Duodenal mucosa (tissue), 2 donors: Measurements from ENCODE around the gene TGFBR3.

ENCODE experiments used
- H3K27ac ChIP-seq: one replicate; pipeline ENCODE4 v1.7.0; 2013; ENCODE audit warnings: low read depth, low read length
- H3K27me3 ChIP-seq, 2 donors: one replicate each; pipeline ENCODE4 v1.7.0; 2013; ENCODE audit warnings: low read length in 2 of 2, control low read depth in 1 of 2; ENCODE audit not compliant: insufficient read depth in 2 of 2, control insufficient read depth in 1 of 2
- H3K36me3 ChIP-seq, 2 donors: one replicate each; pipeline ENCODE4 v1.7.0; 2013; ENCODE audit warnings: low read length in 2 of 2, control low read depth in 1 of 2; ENCODE audit not compliant: insufficient read depth in 2 of 2, control insufficient read depth in 1 of 2
- H3K4me1 ChIP-seq, 2 donors: one replicate each; pipeline ENCODE4 v1.7.0; 2013; ENCODE audit warnings: low read length in 2 of 2, control low read depth in 1 of 2; ENCODE audit not compliant: insufficient read depth in 2 of 2, control insufficient read depth in 1 of 2
- H3K4me3 ChIP-seq, 2 donors: one replicate each; pipeline ENCODE4 v1.7.0; 2013; ENCODE audit warnings: low read length in 2 of 2, low read depth in 1 of 2
- H3K9ac ChIP-seq, 2 donors: one replicate each; pipeline ENCODE4 v1.7.0; 2013; ENCODE audit warnings: low read length in 2 of 2, low read depth in 1 of 2
- H3K9me3 ChIP-seq, 2 donors: one replicate each; pipeline ENCODE4 v1.7.0; 2013; ENCODE audit warnings: low read length in 2 of 2, control low read depth in 1 of 2; ENCODE audit not compliant: control insufficient read depth in 1 of 2

TGFBR3 gene

DNA sequence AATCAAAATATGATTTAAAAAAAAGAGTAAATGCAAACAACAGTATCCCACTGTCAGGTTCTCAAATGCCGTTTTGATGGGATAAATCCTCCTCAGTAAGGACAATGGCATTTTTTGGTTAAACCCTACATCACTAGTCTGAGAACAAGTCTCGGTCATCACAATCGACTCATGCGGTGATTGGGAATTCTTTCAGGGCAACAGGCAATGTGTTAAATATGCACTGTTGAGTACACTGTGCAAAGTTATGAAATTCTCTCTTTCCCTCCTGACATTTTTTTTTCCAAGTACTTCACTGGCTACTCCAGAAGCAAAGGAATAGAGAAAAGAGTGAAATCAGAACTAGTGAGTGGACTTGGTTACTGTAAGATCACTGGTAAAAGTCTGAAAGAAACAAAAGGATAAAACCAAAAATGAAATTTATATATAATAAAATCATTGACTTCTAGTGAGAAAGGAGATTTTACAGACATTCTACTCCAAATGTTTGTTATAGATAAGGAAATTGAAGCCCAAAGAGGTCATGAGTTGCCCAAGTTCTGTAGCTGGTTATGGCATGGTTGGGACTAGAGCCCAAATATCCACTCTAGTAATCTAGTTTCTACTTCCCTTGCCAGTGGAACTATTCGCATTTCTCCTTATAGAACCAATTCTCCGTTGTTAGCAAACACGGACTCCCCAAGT, 111.3 kb downstream of the TGFBR3 start:
- Histone ChIP-seq H3K27me3 (no peaks in the 10 kb centered on the region), H3K36me3 (no peaks in the 10 kb centered on the region), H3K9ac (no peak overlapping the region), H3K9me3 (no peaks in the 10 kb centered on the region), H3K4me1 (no peaks in the 10 kb centered on the region), H3K4me3 (no peak overlapping the region), H3K27ac (no peak overlapping the region)

DNA sequence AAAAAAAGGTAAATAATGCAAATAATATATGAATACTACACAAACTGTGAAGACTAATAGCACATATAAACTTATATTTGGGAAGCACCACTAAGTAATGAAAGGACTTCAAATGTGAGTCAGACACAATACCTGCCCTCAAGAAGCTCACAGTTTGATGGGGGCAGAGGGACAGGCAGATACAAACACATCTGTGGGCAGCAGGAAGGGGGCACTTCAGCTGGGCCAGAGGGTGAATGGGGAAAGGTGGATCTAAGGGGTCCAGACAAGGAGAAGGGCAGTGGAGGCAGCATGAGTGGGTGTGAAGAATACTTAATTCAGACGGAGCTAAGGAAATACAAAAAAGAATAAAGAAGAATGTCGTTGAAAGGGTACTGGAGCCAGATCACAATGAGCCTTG, 114.2 kb downstream of the TGFBR3 start:
- H3K27ac ChIP-seq, result no peak overlapping the region
- no peak overlapping the region for H3K9ac ChIP-seq
- no peak overlapping the region for H3K4me3 ChIP-seq
- no peaks in the 10 kb centered on the region for H3K4me1 ChIP-seq
- no peaks in the 10 kb centered on the region for H3K9me3 ChIP-seq
- no peaks in the 10 kb centered on the region for H3K36me3 ChIP-seq
- H3K27me3 ChIP-seq, result no peaks in the 10 kb centered on the region

- Histone ChIP-seq H3K27me3 (no peaks in the 10 kb centered on the region), H3K4me1 (no peaks in the 10 kb centered on the region), H3K9me3 (no peaks in the 10 kb centered on the region), H3K9ac (no peak overlapping the region), H3K27ac (no peak overlapping the region), H3K4me3 (no peak overlapping the region), H3K36me3 (no peaks in the 10 kb centered on the region)
Observed at GRCh38 chr1:91770667-91771268, 115.2 kb downstream of the TGFBR3 start.

DNA sequence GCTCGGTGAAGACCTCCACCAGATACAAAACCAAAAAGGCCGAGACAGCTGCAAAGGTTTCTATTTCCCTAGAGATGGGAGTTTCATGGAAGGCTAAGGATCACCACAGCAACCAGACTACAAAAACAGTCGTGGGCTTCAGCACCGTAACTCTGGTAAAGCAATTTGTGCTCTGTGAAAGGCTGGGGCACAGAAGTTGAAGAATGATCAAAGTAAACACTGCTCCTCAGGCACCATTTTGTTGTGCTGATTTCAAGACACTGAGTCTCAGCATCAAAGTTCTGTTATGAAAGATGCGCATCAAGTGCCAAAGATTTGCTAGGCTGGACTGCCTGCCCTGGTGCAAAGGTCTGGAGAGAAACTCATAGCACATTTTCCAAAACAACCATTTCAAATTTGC, 116.2 kb downstream of the TGFBR3 start:
- H3K36me3 ChIP-seq, result no peaks in the 10 kb centered on the region
- no peak overlapping the region for H3K27ac ChIP-seq
- H3K4me3 ChIP-seq, result no peak overlapping the region
- no peaks in the 10 kb centered on the region for H3K27me3 ChIP-seq
- H3K9ac ChIP-seq, result no peak overlapping the region
- H3K4me1 ChIP-seq, result no peaks in the 10 kb centered on the region
- no peaks in the 10 kb centered on the region for H3K9me3 ChIP-seq

DNA sequence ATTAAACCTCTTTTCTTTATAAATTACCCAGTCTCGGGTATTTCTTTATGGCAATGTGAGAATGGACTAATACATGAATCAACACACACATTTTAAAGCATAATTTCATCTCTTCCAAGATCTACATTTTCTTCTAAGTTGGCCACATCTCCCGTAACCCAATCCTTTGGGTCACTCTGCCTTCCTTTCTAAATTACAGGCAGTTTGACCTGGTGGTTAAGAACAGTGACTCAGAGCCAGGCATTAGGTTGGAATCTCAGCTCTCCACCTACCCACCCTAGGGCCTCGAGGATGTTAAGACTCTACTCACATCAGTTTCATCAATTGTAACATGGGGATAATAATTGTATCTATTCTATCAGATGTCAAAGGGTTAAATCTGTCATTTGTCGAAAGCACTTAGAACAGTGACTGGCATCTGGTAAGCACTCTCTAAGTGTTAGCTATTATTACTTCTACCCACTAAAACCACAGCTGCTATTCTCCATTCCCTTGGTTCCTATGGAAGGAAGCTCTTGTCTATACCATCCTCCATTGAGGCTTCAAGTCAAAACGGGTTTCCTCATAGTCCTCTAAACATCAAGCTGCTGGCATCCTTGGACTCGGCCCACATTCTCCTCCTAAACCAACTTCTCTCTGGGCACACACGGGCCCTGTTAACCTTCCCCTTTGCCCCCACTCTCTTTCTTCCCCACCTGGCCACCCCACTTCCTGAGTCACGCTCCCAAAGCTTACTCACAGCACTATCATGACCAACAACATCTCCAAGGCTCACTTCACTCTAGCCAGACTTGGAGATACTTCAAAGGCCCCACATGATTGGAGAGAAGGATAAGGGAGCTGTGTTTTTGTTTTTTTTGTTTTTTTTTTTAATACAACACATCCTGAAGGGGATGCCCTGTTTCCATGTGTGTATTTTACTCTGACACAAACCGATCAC, 116.9 kb downstream of the TGFBR3 start:
- Histone ChIP-seq H3K36me3 (no peaks in the 10 kb centered on the region), H3K9ac (no peak overlapping the region), H3K27ac (no peak overlapping the region), H3K4me1 (no peaks in the 10 kb centered on the region), H3K27me3 (no peaks in the 10 kb centered on the region), H3K4me3 (no peak overlapping the region), H3K9me3 (no peaks in the 10 kb centered on the region)

DNA sequence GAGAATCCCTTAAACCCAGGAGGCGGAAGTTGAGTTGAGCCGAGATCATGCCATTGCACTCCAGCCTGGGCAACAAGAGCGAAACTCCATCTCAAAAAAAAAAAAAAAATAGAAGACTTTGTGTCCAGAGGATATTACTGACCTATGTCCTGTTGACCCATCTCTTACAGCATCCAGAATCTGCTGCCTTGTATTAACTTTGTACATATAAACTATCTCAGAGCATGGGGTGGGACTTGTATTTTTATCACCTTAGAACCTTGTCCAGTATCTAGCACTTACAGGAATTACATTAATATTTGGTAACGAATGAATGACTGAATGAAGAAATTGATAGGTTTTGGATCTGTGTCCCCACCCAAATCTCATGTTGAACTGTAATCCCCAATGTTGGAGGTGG, 117.8 kb downstream of the TGFBR3 start:
- no peaks in the 10 kb centered on the region for H3K27me3 ChIP-seq
- no peaks in the 10 kb centered on the region for H3K9me3 ChIP-seq
- no peaks in the 10 kb centered on the region for H3K4me1 ChIP-seq
- H3K27ac ChIP-seq, result no peak overlapping the region
- H3K4me3 ChIP-seq, result no peak overlapping the region
- H3K36me3 ChIP-seq, result no peaks in the 10 kb centered on the region
- no peak overlapping the region for H3K9ac ChIP-seq

DNA sequence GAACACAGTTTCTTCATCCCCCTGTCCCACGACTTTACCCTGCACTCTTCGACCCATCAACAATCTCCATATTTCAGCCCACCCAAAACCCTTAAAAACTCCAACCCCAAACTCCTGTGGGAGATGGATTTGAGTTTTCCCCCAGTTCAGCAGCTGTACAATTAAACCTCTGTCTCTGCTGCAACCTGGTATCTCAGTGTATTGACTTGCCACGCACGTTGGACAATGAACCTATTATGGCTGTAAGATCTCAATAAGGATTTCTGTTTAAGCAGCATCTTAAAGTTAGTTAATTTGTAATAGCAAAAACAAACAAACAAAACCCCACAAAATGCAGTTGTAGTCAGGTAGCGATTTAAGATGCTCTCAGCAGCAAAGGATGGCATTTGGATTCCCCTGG, 119.1 kb downstream of the TGFBR3 start:
- H3K27me3 ChIP-seq, result no peaks in the 10 kb centered on the region
- no peak overlapping the region for H3K9ac ChIP-seq
- H3K27ac ChIP-seq, result no peak overlapping the region
- H3K36me3 ChIP-seq, result no peaks in the 10 kb centered on the region
- no peak overlapping the region for H3K4me3 ChIP-seq
- no peaks in the 10 kb centered on the region for H3K9me3 ChIP-seq
- no peaks in the 10 kb centered on the region for H3K4me1 ChIP-seq

DNA sequence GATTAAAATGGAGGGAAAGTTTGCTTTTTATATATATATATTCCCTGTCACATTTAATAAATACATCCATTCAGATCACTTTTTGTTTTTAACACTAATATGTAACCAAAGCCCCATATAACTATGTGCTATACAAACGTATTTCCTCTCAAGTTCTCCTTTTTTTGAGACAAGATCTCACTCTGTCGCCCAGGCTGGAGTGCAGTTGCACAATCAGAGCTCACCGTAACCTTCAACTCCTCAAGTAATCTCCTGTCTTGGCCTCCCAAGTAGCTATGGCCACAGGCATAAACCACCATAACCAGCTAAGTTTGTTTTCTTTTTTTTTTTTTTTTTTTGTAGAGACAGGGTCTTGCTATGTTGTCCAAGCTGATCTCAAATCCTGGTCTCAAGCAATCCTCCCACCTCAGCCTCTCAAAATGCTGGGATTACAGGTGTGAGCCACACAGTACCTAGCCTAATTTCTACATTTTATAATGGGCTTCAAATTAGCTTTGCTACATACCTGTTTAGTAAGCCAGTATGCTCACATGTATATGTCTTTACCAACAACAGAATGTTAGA, 120.0 kb downstream of the TGFBR3 start:
- no peaks in the 10 kb centered on the region for H3K4me1 ChIP-seq
- H3K27me3 ChIP-seq, result no peaks in the 10 kb centered on the region
- no peaks in the 10 kb centered on the region for H3K9me3 ChIP-seq
- H3K9ac ChIP-seq, result no peak overlapping the region
- H3K27ac ChIP-seq, result no peak overlapping the region
- no peak overlapping the region for H3K4me3 ChIP-seq
- H3K36me3 ChIP-seq, result no peaks in the 10 kb centered on the region

DNA sequence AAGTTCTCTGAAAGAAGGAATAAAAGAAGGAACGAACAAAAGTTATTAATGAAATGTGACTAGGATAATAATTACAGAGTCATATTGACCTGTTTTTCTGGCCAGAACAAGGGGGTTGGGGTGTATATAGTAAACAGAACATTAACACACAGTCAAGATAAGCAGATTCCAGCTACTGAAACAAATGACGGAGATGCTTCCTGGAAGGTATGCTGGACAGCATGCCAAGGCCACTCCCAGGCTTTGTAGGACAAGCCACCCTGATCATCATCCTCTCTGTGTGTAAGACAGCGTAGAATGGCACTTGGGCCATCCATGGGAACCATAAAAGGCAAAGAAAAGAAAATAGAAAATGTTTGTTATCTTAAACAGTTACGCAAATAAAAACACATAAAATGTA, 120.7 kb downstream of the TGFBR3 start:
- Histone ChIP-seq H3K4me1 (no peaks in the 10 kb centered on the region), H3K27me3 (no peaks in the 10 kb centered on the region)

More for the DNA sequence above, 120.7 kb downstream of the TGFBR3 start:
- Histone ChIP-seq H3K4me3 (no peak overlapping the region), H3K9ac (no peak overlapping the region), H3K27ac (no peak overlapping the region), H3K36me3 (no peaks in the 10 kb centered on the region), H3K9me3 (no peaks in the 10 kb centered on the region)
